HuH-7 (cell line): ENCODE results near the gene MPV17L2.
A peak's percentile ranks its signal among the peaks of the same experiment; 100 is the strongest.

Experiments
- DNase-seq: peaks from one replicate; pipeline ENCODE4 v3.0.0; 2011; ENCODE audit warnings: low spot score

The MPV17L2 gene

DNA sequence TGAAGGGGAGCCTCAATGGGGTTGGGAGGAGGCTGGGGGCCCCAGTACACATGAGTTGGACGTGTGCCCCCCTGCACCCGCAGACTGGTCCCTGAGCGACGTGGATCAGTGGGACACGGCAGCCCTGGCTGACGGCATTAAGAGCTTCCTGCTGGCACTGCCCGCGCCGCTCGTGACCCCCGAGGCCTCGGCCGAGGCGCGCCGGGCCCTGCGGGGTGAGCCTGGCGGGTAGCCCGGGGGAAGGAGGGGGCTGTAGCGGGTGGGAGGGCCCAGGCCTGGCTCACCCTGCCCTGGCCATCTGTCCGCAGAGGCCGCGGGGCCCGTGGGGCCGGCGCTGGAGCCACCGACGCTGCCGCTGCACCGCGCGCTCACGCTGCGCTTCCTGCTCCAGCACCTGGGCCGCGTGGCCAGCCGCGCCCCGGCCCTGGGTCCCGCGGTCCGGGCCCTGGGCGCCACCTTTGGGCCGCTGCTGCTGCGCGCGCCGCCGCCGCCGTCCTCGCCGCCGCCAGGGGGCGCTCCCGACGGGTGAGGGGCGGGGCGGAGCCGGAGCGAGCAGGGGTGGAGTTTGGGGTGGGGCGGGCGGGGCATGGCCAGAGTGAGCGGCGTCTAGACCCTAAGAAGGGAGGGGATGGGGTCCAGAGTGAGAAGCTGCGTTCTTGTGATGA is 31.9 kb upstream of the MPV17L2 start:
- peak; percentile 80 for DNase-seq

DNA sequence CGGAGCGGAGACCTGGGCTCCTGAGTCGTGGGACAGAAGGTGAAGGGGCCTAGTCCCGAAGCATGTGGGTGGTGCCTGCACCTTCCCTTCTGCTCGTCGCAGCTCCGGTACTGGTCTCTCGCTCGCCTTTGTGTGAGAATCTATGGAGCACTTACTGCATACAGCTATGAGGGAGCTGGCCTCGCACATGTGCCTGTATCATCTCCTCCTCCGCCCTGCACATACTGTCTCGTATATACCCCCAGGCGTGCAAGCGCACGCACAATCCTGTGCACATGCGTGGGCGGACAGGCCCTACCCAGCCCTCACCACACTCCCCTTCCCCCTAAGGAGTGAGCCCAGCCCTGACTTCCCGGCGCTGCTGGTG is 31.4 kb upstream of the MPV17L2 start:
- DNase-seq, result no peak

DNA sequence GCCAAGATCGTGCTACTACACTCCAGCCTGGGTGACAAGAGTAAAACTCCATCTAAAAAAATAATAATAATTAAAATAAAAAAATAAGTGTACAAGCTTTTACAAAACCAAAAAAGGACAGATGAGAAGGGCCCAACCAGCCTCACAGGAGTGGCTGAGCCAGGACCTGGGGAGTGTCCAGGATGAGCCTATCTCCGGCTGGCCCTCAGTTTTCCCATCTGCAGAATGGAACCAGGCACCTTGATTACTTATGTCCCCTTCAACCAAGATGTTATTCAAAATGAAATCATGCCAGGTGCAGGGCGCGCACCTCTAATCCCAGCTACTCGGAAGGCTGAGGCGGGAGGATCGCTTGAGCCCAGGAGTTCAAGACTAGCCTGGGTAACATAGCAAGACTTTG is 28.9 kb upstream of the MPV17L2 start:
- no peak for DNase-seq

GRCh38 chr19:18165794-18166544 is 27.0 kb upstream of the MPV17L2 start:
- DNase-seq, result no peak

DNA sequence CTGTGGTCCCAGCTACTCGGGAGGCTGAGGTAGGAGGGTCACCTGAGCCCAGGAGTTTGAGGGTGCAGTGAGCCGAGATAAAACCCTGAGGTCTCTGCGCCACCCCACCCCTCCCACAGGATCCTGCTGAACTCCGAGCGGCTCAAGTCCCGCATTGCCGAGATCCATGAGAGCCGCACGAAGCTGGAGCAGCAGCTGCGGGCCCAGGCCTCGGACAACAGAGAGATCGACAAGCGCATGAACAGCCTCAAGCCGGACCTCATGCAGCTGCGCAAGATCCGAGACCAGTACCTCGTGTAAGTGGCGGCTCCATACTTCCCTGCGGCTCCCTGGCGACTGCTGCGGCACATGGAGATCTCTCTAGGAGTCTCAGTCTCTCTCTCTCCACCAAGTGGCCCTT is 26.0 kb upstream of the MPV17L2 start:
- no peak for DNase-seq

DNA sequence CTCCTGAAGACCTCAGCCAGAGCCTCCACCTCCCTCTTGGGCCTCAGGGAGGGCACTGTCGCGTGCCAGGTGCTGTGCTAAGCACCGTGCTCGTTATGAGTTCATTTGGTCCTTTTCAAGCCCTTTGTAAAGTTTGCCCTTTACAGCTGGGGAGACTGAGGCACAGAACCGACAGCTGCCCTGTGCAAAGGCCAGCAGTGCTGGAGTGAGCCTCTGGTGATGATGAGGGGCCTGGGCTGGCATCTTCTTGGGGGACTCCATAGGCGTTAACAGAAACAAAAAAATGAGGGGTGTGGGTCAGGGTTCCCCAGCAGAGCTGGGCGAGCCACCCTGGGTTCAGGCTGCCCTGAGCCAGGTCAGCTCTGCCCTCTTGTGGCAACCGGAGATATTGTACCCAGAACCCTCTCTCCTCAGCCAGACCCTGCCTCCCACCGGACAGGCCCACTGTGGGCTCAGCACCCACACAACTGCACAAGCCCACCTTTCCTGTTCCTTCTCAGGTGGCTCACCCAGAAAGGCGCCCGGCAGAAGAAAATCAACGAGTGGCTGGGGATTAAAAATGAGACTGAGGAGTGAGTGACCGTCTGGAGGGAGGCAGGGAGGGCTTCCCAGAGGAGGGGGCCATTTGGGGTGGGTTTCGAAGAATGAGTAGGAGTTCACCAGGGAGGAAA is 24.9 kb upstream of the MPV17L2 start:
- DNase-seq, result peak; percentile 85

DNA sequence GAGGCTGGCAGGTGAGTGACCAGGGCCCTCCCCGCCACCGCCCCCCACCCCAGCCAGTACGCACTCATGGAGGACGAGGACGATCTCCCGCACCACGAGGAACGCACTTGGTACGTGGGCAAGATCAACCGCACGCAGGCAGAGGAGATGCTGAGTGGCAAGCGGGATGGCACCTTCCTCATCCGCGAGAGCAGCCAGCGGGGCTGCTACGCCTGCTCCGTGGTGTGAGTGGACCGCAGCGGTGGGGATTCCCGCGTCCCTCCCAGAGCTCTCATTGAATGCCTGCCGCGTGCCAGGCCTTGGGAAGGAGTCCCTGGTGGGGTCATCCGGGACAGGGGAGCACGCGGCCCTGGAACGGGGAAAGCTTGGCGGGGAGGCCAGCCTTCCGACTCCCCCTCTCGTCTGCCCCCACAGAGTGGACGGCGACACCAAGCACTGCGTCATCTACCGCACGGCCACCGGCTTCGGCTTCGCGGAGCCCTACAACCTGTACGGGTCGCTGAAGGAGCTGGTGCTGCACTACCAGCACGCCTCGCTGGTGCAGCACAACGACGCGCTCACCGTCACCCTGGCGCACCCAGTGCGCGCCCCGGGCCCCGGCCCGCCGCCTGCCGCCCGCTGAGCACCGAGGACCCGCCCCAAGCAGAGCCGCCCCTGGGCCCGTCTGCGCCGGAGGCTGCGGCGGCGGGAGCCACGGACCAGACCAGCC is 24.2 kb upstream of the MPV17L2 start:
- DNase-seq, result no peak

GRCh38 chr19:18170714-18171255 is 22.2 kb upstream of the MPV17L2 start:
- DNase-seq, result no peak

GRCh38 chr19:18171605-18172327 is 21.3 kb upstream of the MPV17L2 start:
- no peak for DNase-seq

GRCh38 chr19:18172331-18173053 is 20.5 kb upstream of the MPV17L2 start:
- DNase-seq, result no peak

DNA sequence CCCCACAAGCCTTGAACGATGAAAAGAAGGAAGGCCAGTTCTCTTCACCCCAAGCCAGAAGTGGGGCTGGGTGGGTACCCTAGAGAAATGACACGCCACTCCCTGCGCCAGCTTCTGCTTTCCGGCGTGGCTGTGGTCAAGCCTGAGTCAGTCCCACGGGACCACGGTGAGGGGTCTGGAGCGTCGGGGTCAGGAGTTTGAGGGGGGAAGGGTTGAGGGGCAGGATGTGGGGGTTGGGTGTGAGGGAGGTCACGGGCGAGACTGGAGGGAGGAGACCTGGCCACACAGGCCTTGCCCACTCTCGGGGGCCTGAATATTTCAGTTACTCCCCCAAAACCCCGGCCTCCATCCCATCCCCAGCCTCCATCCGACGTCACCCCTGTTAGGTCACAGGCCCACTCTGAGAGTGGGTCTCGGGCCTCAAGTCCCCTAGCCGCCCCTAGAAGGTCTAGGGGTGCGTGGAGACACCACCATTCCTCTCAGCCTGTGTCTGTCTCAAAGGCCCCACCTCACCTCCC is 19.9 kb upstream of the MPV17L2 start:
- DNase-seq, result no peak

GRCh38 chr19:18173572-18174288 is 19.3 kb upstream of the MPV17L2 start, which contains the start of gene IFI30:
Gene IFI30 (plus strand): TSS chr19:18173813. CDS start chr19:18173842, 29 bp downstream.
- peak; percentile 87 for DNase-seq

- no peak for DNase-seq
These were observed 18.0 kb upstream of the MPV17L2 start for GRCh38 chr19:18174983-18175382.

DNA sequence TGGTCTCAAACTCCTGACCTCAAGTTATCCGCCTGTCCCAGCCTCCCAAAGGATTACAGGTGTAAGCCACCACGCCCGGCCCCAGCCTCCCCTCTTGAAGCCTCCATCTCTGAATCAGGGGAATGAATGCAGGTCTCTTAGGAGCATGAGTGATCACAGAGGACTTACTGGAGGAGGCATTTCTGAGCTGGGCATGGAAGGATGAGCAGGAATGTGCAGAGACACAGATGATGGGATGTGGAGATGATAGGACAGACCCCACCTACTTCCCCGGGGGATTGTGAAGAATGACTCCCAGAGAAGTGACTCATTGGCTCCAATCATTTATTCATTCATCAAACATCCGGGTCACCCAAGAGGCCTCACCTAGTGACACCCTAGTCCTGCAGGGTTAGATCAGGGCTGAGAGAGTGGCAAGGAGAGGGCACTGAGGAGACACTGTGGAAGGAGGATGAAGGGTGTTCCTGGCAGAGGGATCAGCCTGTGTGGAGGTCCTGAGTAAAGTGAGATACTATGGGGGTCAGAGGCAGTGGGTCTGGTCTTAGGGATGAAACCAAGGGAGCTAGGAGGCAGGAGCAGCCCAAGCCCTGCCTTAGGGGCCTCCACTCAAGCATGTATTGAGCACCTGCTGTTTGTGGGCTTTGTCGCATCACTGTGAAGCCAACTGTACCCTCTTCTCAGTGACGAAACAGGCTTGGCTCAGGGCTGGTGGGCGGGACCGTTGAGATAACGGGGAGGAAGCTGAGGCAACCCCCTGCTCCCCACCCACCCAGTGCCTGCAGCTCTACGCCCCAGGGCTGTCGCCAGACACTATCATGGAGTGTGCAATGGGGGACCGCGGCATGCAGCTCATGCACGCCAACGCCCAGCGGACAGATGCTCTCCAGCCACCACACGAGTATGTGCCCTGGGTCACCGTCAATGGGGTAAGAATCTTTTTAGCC is 16.4 kb upstream of the MPV17L2 start:
- DNase-seq, result no peak

GRCh38 chr19:18179957-18180356 is 13.1 kb upstream of the MPV17L2 start:
- DNase-seq, result no peak

DNA sequence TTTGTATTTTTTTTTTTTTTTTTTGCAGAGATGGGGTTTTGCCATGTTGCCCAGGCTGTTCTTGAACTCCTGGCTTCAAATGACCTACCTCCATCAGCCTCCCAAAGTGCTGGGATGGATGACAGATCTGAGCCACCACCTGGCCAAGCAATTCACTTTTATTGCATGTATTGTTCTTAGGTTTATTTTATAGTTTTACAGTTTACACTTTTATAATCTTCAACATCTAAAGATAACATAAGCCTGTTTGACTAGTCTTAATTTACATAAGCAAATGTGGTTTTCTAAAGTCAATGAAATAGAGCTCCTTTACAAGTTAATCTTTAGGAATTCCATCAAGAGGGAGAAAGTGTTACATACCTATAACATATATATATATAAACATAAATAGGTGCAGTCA is 9.5 kb upstream of the MPV17L2 start:
- no peak for DNase-seq

DNA sequence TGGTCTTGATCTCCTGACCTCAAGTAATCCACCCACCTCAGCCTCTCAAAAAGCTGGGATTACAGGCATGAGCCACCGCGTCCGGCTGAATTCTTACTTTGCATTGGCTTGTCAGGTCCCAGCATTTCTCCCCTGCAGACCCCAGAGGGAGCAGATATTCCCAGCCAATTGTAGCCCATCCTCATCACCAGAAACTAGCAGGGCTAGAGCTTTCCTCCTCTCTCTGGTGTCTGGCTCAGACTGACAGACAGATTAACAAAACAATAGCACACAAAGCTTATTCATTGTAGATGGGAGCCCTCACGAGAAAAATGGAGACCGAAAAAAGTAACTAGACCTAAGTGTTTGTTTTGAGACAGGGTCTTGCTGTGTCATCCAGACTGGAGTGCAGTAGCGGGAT is 7.5 kb upstream of the MPV17L2 start:
- DNase-seq, result no peak

DNA sequence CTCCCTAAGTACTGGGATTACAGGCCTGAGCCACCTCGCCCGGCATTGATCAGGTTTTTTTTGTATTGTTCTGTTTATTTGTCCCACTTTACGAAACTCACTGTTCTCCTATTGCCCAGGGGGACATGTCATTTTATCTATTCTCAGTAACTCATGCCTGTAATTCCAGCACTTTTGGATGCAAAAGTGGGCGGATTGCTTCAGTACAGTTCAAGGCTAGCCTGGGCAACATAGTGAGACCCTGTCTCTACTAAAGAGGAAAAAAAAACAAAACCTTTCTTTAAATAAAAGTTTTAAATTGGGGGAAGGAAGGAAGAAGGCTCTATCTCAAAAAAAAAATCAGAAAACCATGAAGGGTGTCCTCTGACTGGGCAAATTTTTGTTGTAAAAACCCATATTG is 2.7 kb upstream of the MPV17L2 start:
- DNase-seq, result no peak

GRCh38 chr19:18191640-18192062 is 1.4 kb upstream of the MPV17L2 start:
- DNase-seq, result no peak
